NB4 (cell line): Measurements from ENCODE around the gene ANKH.
"Not testable (repeated sequence)": the region's sequence is repeated elsewhere in the genome, so short reads cannot be mapped to it uniquely, and the experiment has no call there.

Source experiments
- DNase-seq: peaks from one replicate; pipeline ENCODE4 v3.0.0; 2010; ENCODE audit warnings: low read depth
- H3K4me3 ChIP-seq: one replicate; pipeline ENCODE4 v1.5.1; 2011; ENCODE audit warnings: mild to moderate bottlenecking, low read depth, low read length, moderate library complexity
- MYC ChIP-seq: IDR thresholded peaks from 2 replicates; pipeline ENCODE4 v1.6.1; 2011; ENCODE audit warnings: low read depth, low read length
- POLR2A ChIP-seq: IDR thresholded peaks from 2 replicates; pipeline ENCODE4 v1.6.1; 2011; ENCODE audit warnings: mild to moderate bottlenecking; ENCODE audit not compliant: insufficient read length; ENCODE audit errors: extremely low read depth
- TF ChIP-seq, protein P1 (sequence below): IDR thresholded peaks from 2 replicates; pipeline ENCODE4 v1.6.1; 2011; ENCODE audit warnings: low read depth, low read length
- TF ChIP-seq, protein P2 (sequence below): IDR thresholded peaks from one replicate; pipeline ENCODE4 v1.5.1; 2012; ENCODE audit warnings: low read depth, low read length

The ANKH gene

GRCh38 chr5:14807471-14807870 is 64.1 kb downstream of the ANKH start:
- no peak overlapping the region for H3K4me3 ChIP-seq
- no peak for DNase-seq
- TF ChIP-seq POLR2A: no peak
- TF ChIP-seq MYC: no peak
- TF ChIP-seq, protein P1, sequence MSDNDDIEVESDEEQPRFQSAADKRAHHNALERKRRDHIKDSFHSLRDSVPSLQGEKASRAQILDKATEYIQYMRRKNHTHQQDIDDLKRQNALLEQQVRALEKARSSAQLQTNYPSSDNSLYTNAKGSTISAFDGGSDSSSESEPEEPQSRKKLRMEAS: no peak
- TF ChIP-seq, protein P2, sequence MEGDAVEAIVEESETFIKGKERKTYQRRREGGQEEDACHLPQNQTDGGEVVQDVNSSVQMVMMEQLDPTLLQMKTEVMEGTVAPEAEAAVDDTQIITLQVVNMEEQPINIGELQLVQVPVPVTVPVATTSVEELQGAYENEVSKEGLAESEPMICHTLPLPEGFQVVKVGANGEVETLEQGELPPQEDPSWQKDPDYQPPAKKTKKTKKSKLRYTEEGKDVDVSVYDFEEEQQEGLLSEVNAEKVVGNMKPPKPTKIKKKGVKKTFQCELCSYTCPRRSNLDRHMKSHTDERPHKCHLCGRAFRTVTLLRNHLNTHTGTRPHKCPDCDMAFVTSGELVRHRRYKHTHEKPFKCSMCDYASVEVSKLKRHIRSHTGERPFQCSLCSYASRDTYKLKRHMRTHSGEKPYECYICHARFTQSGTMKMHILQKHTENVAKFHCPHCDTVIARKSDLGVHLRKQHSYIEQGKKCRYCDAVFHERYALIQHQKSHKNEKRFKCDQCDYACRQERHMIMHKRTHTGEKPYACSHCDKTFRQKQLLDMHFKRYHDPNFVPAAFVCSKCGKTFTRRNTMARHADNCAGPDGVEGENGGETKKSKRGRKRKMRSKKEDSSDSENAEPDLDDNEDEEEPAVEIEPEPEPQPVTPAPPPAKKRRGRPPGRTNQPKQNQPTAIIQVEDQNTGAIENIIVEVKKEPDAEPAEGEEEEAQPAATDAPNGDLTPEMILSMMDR: no peak

GRCh38 chr5:14806456-14806855 is 65.1 kb downstream of the ANKH start:
- TF ChIP-seq POLR2A: no peak
- TF ChIP-seq MYC: no peak
- TF ChIP-seq, protein P1: no peak
- TF ChIP-seq, protein P2: no peak
- H3K4me3 ChIP-seq: no peak overlapping the region
- no peak for DNase-seq

- DNase-seq: no peak
- no peak overlapping the region for H3K4me3 ChIP-seq
- TF ChIP-seq POLR2A: no peak
- TF ChIP-seq MYC: no peak
- TF ChIP-seq, protein P2: no peak
- TF ChIP-seq, protein P1: no peak
Observed at GRCh38 chr5:14802541-14802940, 69.0 kb downstream of the ANKH start.

DNA sequence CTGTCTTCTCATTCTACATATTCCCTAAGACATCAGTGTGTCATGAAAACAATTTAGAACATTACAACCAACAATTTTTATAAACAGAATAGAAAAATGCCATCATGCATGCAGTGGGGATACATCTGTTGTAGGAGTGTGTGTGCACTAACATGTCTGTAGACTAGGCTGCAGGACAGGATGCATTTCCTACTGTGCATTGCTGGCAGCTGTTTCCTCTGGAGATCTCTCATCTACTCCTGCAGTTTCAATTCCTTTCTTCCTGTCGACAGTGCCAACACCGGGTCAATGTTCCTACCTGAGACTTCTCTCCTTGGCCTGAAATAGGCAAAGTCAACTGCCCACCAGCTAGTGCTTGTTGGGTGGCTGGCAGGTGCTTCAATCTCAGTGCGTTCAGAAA is 69.8 kb downstream of the ANKH start:
- no peak for DNase-seq
- TF ChIP-seq, protein P1: no peak
- TF ChIP-seq POLR2A (no peak), MYC (no peak)
- TF ChIP-seq, protein P2: no peak
- H3K4me3 ChIP-seq: no peak overlapping the region

- not testable (repeated sequence) for DNase-seq, H3K4me3 ChIP-seq
Observed at GRCh38 chr5:14797385-14797784, 74.2 kb downstream of the ANKH start.

- DNase-seq: no peak
- TF ChIP-seq POLR2A (no peak), MYC (no peak)
- TF ChIP-seq, protein P2: no peak
- TF ChIP-seq, protein P1: no peak
- no peak overlapping the region for H3K4me3 ChIP-seq
Observed at GRCh38 chr5:14794583-14795230, 76.9 kb downstream of the ANKH start.
